Rectal smooth muscle tissue (tissue), 1 donor: ENCODE measurements around the gene TDO2.
A peak's percentile ranks its signal among the peaks of the same experiment; 100 is the strongest.

Experiments
- H3K27ac ChIP-seq: one replicate; pipeline ENCODE4 v1.7.0; 2013; ENCODE audit warnings: low read depth, low read length, inconsistent platforms
- H3K27me3 ChIP-seq: one replicate; pipeline ENCODE4 v1.7.0; 2013; ENCODE audit warnings: low read length; ENCODE audit not compliant: control insufficient read depth, insufficient read depth
- H3K36me3 ChIP-seq: one replicate; pipeline ENCODE4 v1.7.0; 2013; ENCODE audit warnings: low read length; ENCODE audit not compliant: control insufficient read depth, insufficient read depth
- H3K4me1 ChIP-seq: one replicate; pipeline ENCODE4 v1.7.0; 2013; ENCODE audit warnings: low read length; ENCODE audit not compliant: control insufficient read depth, insufficient read depth
- H3K4me3 ChIP-seq: one replicate; pipeline ENCODE4 v1.7.0; 2013; ENCODE audit warnings: low read length
- H3K9ac ChIP-seq: one replicate; pipeline ENCODE4 v1.7.0; 2013; ENCODE audit warnings: low read length

Gene TDO2

DNA sequence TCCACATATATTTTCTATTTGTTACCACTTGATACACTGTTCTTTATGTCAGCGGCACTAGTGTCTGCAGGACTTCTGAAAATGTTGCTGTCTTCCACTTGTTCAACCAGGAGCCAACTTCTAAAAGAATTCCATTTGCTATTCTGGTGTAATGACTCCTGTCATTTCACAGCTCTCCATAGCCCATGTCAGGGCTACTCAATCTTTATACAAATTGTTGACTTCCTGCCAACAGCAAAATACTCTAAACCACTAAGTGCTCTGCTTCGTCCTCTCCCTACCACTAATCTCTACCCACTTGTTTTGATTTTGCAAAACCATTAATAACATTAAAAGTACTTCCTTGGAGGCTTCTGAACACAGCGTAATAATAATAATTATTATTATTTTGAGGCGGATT is 43.0 kb downstream of the TDO2 start:
- Histone ChIP-seq H3K27me3 (no peaks in the 10 kb centered on the region), H3K4me3 (no peak overlapping the region), H3K27ac (no peak overlapping the region), H3K9ac (no peak overlapping the region), H3K36me3 (peaks cover 2% of the 10 kb centered on the region), H3K4me1 (no peaks in the 10 kb centered on the region)

DNA sequence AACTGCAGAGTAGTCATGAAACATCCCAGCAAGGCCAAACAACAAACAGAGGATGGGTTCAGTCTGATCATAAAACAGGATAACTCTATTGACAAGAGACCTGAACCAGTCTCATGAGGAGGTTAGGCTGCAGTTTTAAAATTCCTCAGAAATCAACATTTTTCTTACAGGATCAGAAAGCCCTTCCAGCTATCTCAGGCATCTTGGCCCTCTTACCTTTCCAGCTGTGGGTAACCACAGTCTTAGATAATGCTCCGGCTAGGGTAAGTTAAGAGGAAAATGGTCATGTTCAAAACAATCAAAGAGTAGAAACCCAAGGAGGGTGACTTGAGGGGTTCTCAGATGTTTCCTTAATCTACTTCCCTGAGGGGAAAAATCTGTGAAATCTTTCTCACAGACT is 45.0 kb downstream of the TDO2 start:
- H3K36me3 ChIP-seq = no peaks in the 10 kb centered on the region
- H3K4me1 ChIP-seq = peaks cover 4% of the 10 kb centered on the region
- H3K9ac ChIP-seq = no peak overlapping the region
- no peak overlapping the region for H3K27ac ChIP-seq
- H3K27me3 ChIP-seq = no peaks in the 10 kb centered on the region
- no peak overlapping the region for H3K4me3 ChIP-seq

DNA sequence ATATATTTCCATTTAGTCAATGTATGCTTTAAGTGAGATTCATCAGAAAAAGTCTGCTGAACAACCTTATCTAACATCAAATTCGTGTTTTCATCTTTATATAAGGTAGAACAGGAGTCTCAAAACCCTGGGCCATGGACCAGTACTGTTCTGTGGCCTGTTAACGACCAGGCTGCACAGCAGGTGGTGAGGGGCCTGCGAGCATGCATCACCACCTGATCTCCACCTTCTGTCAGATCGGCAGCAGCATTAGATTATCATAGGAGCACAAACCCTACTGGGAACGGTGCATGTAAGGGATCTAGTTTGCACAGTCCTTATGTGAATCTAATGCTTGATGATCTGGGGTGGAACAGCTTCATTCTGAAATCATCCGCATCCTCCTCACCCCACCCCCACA is 47.0 kb downstream of the TDO2 start:
- Histone ChIP-seq H3K9ac (no peak overlapping the region), H3K36me3 (no peaks in the 10 kb centered on the region), H3K27ac (no peak overlapping the region), H3K4me1 (peaks cover 4% of the 10 kb centered on the region), H3K27me3 (no peaks in the 10 kb centered on the region), H3K4me3 (no peak overlapping the region)

DNA sequence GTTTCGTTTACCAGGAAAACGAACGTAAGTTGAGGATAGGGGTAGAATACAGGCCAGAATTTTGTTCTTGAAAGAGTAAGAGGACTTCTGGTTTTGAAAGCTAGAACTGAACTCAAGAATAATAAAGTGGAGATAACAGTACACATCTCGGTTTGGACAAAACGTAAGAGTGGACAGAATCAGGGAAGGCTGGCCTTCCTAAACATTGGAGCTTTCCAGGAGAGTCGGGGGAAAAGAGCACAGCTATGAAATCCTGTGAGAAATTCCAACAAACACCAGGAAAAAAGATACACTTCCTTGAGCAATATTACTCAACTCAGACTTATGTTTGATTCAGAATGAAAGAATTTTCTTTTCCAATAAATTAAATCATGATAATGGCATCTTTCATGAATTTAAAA is 49.0 kb downstream of the TDO2 start:
- Histone ChIP-seq H3K27me3 (no peaks in the 10 kb centered on the region), H3K27ac (peak overlapping the region; percentile 61), H3K36me3 (no peaks in the 10 kb centered on the region), H3K9ac (no peak overlapping the region), H3K4me1 (peaks cover 4% of the 10 kb centered on the region), H3K4me3 (no peak overlapping the region)

DNA sequence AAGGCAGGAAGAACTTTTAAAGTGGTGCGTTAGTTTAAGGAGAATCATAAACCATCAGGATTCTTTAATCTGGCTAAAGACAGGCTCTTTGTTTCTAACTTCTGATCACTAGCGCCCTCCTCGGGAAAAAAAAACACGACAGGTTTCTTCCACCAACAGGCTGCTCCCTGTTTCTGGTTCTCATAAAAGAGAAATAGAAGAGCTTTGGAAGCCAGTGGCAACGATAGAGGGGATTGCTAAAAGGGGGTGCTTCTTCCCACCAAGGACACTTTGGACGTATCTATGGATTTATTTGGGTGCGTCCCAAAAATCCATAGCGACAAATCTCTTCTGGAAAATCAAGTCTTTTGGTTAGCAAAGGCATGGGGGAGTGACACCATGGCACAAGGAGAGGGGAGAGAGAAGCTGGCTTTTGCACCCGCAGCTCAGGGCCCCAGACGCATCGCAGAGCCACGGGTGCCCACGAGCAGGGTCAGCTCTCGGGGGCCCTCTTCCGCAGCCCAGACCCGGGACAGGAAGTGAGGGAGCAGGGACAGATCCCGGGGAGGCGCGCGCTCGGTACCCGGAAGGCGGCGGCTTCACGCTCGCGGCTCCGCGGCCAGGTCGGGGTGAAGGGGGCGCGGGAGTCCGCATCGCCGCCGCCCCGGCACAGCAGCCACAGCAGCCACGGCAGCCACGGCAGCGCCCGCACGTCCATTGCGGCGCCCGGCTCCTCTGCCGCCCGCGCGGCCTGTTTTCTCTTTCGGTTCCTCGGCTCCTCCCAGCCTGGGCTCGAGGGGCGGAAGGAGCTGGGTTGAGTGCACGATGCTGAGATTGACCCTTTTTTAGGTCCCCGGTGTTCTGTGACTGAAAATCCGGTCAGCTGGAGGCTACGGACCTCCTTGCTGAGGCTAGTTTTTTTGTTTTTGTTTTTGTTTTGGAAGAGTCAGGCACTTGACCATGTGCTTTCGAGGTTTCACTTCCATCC is 49.9 kb downstream of the TDO2 start, which contains the start of gene CTSO:
Gene CTSO (minus strand): TSS at position 716 of the 967 bp plus-strand sequence. CDS start 19 bp downstream, at position 697.
- Histone ChIP-seq H3K27me3 (no peaks in the 10 kb centered on the region), H3K27ac (peak within 1 kb of the TSS; percentile 94), H3K36me3 (no peaks in the 10 kb centered on the region), H3K9ac (peak within 1 kb of the TSS; percentile 72), H3K4me1 (peaks cover 4% of the 10 kb centered on the region), H3K4me3 (peak within 1 kb of the TSS; percentile 76)

DNA sequence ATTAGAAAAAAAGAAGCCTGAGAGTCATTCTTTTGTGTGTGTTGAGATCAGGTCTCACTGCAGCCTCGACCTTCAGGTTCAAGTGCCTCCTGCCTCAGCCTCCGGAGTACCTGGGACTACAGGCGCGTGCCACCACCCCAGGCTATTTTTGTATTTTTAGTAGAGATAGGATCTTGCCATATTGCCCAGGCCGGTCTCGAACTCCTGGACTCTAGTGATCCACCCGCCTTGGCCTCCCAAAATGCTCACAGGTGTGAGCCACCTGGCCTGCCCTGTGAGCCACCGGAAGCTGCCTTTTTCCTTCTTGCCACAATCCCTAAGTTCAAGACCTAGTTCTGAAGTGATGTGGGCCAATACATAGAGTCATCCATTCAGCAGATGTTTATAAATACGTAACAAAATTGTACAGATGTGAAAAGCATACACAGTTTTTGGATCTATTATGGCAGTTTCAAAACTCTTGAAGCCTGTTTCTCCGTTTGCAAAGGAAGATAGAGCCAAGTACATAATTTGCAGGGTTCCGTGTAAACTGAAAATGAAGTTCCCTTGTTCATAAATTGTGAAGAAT is 50.7 kb downstream of the TDO2 start:
- peak overlapping the region; percentile 94 for H3K27ac ChIP-seq
- H3K27me3 ChIP-seq = no peaks in the 10 kb centered on the region
- peaks cover 4% of the 10 kb centered on the region for H3K4me1 ChIP-seq
- peak overlapping the region; percentile 72 for H3K9ac ChIP-seq
- H3K4me3 ChIP-seq = peak overlapping the region; percentile 76
- H3K36me3 ChIP-seq = no peaks in the 10 kb centered on the region

DNA sequence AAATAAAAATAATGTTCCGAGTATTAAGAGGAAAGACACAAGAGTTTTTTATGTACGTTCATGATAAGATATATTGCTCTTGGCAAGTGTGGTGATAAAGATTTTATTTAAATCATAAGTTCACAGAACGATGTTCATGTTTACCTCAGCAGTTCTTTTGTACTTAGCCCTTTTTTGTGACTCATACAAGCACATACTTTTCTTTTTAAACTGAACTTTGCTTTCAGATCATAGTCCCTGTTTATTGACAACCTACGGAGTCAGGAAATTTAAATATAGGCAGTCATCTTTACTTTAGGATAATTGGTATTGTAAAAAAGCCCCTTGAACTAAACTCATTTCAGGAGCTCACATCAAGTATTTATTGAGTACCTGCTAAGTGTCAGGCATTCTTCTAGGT is 51.4 kb downstream of the TDO2 start:
- Histone ChIP-seq H3K9ac (no peak overlapping the region), H3K27me3 (no peaks in the 10 kb centered on the region), H3K4me1 (peaks cover 5% of the 10 kb centered on the region), H3K4me3 (no peak overlapping the region), H3K36me3 (no peaks in the 10 kb centered on the region), H3K27ac (no peak overlapping the region)

DNA sequence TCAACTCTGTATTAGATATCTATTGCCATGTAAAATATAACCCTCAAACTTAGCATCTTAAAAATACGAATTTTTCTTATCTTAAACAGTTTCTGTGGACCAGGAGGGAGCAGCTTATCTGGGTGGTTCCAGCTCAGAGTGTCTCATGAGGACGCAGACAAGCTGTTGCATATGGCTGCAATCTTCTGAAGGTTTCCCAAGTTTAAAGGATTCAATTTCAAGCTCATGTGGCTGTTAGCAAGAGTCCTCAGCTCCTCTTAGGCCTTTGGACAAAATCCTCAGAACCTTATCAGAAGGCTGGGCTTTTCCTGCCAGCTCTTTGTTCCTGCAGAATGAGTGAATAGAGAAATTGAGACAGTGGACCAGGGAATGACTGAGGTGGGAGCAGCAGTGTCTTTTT is 53.0 kb downstream of the TDO2 start:
- no peak overlapping the region for H3K4me3 ChIP-seq
- no peak overlapping the region for H3K9ac ChIP-seq
- peaks cover 16% of the 10 kb centered on the region for H3K4me1 ChIP-seq
- no peak overlapping the region for H3K27ac ChIP-seq
- H3K27me3 ChIP-seq = no peaks in the 10 kb centered on the region
- no peaks in the 10 kb centered on the region for H3K36me3 ChIP-seq

DNA sequence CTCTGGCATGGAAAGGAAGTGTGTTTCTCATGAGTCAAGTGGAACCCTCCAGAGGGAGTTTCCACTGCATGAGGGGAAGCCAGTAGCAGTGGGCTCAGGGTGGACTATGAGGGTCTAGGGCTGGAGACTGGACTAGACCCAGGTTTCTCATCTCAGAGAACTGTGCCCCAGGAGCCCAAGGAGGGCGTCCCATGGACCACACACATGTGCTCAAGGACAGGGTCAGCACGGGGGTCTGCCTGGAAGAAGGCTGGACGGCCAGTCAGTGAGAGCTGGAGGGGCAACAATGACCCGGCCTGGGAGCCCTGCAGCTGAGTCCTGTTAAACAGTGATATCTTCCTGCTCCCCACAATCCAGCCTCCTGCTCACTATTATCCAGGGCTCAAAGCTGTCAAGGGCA is 55.9 kb downstream of the TDO2 start:
- no peak overlapping the region for H3K9ac ChIP-seq
- no peak overlapping the region for H3K4me3 ChIP-seq
- no peaks in the 10 kb centered on the region for H3K36me3 ChIP-seq
- peak overlapping the region; percentile 70 for H3K27ac ChIP-seq
- no peaks in the 10 kb centered on the region for H3K27me3 ChIP-seq
- H3K4me1 ChIP-seq = peaks cover 13% of the 10 kb centered on the region

DNA sequence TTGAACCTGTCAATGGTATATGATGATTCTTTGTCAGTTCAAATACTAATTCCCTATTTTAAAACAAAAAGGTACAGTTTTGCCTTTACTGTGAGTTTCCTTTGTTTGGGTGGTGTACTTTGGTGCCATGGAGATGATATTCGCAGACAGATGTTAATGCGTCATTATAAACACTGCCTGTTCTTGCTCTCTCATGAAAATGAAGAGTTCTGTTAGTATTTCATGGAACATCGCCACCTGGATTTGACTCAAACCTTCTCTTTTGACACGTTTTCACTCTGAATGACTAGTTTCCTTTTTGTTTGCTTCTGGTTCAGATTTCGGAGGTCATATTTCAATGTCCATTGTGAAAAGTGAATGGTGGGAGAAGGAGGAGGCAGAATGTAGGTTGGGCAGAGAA is 57.0 kb downstream of the TDO2 start:
- Histone ChIP-seq H3K4me1 (peaks cover 13% of the 10 kb centered on the region), H3K9ac (no peak overlapping the region), H3K27ac (peak overlapping the region; percentile 70), H3K27me3 (no peaks in the 10 kb centered on the region), H3K4me3 (no peak overlapping the region), H3K36me3 (no peaks in the 10 kb centered on the region)

DNA sequence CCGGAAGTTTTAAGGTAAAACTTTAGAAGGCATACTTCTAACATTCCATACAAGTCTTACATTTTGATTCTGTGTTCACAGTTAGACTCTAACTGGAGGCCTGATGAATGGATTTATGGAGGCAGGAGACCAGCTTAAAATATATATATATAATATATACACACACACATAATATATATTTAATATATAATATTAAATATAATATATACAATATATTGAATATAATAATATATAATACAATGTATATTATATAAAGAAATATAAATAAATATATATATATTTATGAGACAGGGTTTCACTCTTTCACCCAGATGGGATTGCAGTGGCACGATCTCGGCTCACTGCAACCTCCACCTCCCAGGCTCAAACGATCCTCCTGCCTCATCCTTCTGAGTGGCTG is 58.1 kb downstream of the TDO2 start:
- H3K4me1 ChIP-seq = peaks cover 13% of the 10 kb centered on the region
- H3K27ac ChIP-seq = no peak overlapping the region
- H3K4me3 ChIP-seq = no peak overlapping the region
- H3K9ac ChIP-seq = no peak overlapping the region
- H3K27me3 ChIP-seq = no peaks in the 10 kb centered on the region
- H3K36me3 ChIP-seq = no peaks in the 10 kb centered on the region

DNA sequence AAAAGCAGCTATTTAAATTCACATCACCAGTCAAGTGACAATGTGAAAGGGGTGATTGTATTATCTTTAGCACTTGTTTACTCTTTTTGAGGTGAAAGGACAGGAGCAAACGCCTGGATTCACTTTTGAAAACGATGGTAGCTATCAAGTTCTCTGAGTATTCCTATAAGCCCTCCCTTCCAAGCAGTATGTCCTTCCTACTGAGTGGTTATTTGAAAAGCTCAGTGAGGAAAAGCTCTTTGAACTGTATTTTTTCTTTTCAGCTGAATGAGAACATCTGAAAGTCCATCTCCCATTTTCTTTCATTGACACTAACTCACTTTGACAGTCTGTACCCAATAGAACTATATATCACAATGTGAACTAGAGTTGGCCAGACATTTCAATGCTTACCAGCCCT is 59.3 kb downstream of the TDO2 start:
- Histone ChIP-seq H3K27me3 (no peaks in the 10 kb centered on the region), H3K36me3 (no peaks in the 10 kb centered on the region), H3K27ac (no peak overlapping the region), H3K4me3 (no peak overlapping the region), H3K9ac (no peak overlapping the region), H3K4me1 (peaks cover 20% of the 10 kb centered on the region)
